Panc1 (cell line): ENCODE results near the gene TBC1D12. TPM values are rescaled to one million over a fixed set of nuclear protein-coding genes. Genes with fewer than 3 reads are reported as not detected.

ENCODE experiments used
- ATAC-seq: fragments of 200-7000 bp; cut with Tn5 transposase; 2 replicates; pipeline ENCODE4 v1.9.1; 2020; ENCODE audit warnings: mild to moderate bottlenecking, moderate library complexity
- BruUV-seq: library from RNA; stranded (reverse); fragments of 400-500 nt; replicated peaks from 2 replicates; lab custom pipeline; 2021; lab: Mats Ljungman, UMichigan
- CTCF ChIA-PET: fragments of 300-600 bp; sonication (Branson Sonifier 250); formaldehyde crosslinking; loops from one replicate; lab custom pipeline; 2022; ENCODE audit warnings: antibody characterized with exemption; lab: Charles Lee
- POLR2A ChIA-PET: fragments of 300-600 bp; sonication (Branson Sonifier 250); formaldehyde crosslinking; loops from one replicate; lab custom pipeline; 2022; ENCODE audit warnings: antibody characterized with exemption; lab: Charles Lee
- DNase-seq: peaks from one replicate; pipeline ENCODE4 v3.0.0-alpha.2; 2010; ENCODE audit warnings: low read depth, low spot score
- H3K27ac ChIP-seq: 2 replicates; pipeline ENCODE4 v1.5.1; 2011; ENCODE audit warnings: mild to moderate bottlenecking, low read length, inconsistent platforms
- H3K27me3 ChIP-seq: fragments of 200-500 bp; sonication (Bioruptor generic); 2 replicates; pipeline ENCODE4 v1.6.0; 2014; ENCODE audit warnings: low read length, inconsistent platforms; ENCODE audit not compliant: control insufficient read depth, insufficient read depth
- H3K36me3 ChIP-seq: fragments of 200-500 bp; sonication (Bioruptor generic); 2 replicates; pipeline ENCODE4 v1.5.1; 2014; ENCODE audit warnings: inconsistent platforms, mild to moderate bottlenecking, low read length, moderate library complexity; ENCODE audit not compliant: control insufficient read depth, insufficient read depth
- H3K4me1 ChIP-seq: 2 replicates; pipeline ENCODE4 v1.5.1; 2011; ENCODE audit warnings: inconsistent platforms, mild to moderate bottlenecking, low read length, moderate library complexity; ENCODE audit not compliant: control insufficient read depth, insufficient read depth
- H3K4me3 ChIP-seq, 2 experiments: 2 replicates each; pipeline ENCODE4 v1.5.1; 2011 to 2012; ENCODE audit warnings: low read depth in 2 of 2, low read length in 2 of 2, mild to moderate bottlenecking in 2 of 2, inconsistent platforms in 1 of 2, moderate library complexity in 1 of 2
- H3K9me3 ChIP-seq: fragments of 200-500 bp; sonication (Bioruptor generic); 2 replicates; pipeline ENCODE4 v1.5.1; 2014; ENCODE audit warnings: low read depth, mild to moderate bottlenecking, inconsistent platforms, low read length, moderate library complexity; ENCODE audit not compliant: control insufficient read depth, insufficient read depth
- POLR2AphosphoS5 ChIP-seq: IDR thresholded peaks from 2 replicates; pipeline ENCODE4 v1.6.1; 2012; ENCODE audit warnings: mild to moderate bottlenecking, low read depth, low read length, moderate library complexity
- SIN3A ChIP-seq: IDR thresholded peaks from 2 replicates; pipeline ENCODE4 v1.6.1; 2012; ENCODE audit warnings: low read depth, mild to moderate bottlenecking, low read length, moderate library complexity, borderline replicate concordance; ENCODE audit not compliant: insufficient read depth
- TCF7L2 ChIP-seq: IDR thresholded peaks from 2 replicates; pipeline ENCODE4 v1.6.1; 2011; ENCODE audit warnings: mild to moderate bottlenecking, low read depth, low read length, inconsistent platforms
- in situ Hi-C: cut with HindIII; loops from 2 replicates; pipeline ENCODE4 v1.10.0; 2016; ENCODE audit warnings: low sequenced_read_pairs, low pct_unique_long_range_greater_than_20kb
- intact Hi-C: fragments of 100-400 bp; cut with micrococcal nuclease; formaldehyde crosslinking; loops from one replicate; pipeline ENCODE4 v1.10.0; 2022; ENCODE audit not compliant: unreplicated experiment
- total RNA-seq: library from RNA; stranded (reverse); gene quantifications from one replicate; pipeline ENCODE4 v1.2.1, GENCODE V29; 2021; ENCODE audit not compliant: unreplicated experiment
- TF ChIP-seq, protein P1 (sequence below), 2 experiments: IDR thresholded peaks; 2 replicates each; pipeline ENCODE4 v1.6.1; 2011 to 2012; ENCODE audit warnings: low read depth in 2 of 2, control low read depth in 1 of 2, low read length in 1 of 2, mild to moderate bottlenecking in 1 of 2, moderate library complexity in 1 of 2; ENCODE audit not compliant: insufficient read depth in 1 of 2
- TF ChIP-seq, protein P2 (sequence below): fragments of 450-650 bp; IDR thresholded peaks from 2 replicates; pipeline ENCODE4 v1.5.1; 2017; ENCODE audit warnings: mild to moderate bottlenecking

TBC1D12 gene
- total RNA-seq, 1 experiment from 2014 or later: 23.7 TPM

DNA sequence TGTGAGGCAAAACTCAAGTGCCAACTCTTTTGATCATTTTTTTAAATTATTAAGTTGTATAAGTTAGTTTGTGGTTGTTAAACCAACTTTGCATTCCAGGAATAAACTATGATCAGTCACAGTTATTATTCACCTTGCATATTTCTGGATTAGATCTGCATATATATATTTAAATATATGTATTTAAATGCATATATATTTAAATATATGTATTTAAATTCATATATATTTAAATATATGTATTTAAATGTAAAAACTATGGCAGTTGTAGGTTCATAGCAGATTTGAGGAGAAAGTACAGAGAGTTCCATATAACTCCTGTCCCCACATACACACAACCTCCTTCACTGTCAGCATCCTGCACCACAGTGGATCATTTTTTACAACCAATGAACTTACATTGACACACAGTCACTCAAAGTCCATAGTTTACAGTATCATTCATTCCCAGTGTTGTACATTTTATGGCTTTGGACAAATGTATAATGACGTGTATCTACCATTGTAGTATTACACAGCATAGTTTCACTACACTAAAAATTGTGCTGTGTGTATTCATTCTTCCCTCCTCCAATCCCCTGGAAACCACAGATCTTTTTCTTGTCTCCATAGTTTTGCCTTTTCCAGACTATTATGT, 49.7 kb downstream of the TBC1D12 start:
- TF ChIP-seq SIN3A: no peak
- no peak for TF ChIP-seq TCF7L2
- no peak for TF ChIP-seq POLR2AphosphoS5
- TF ChIP-seq, protein P1, sequence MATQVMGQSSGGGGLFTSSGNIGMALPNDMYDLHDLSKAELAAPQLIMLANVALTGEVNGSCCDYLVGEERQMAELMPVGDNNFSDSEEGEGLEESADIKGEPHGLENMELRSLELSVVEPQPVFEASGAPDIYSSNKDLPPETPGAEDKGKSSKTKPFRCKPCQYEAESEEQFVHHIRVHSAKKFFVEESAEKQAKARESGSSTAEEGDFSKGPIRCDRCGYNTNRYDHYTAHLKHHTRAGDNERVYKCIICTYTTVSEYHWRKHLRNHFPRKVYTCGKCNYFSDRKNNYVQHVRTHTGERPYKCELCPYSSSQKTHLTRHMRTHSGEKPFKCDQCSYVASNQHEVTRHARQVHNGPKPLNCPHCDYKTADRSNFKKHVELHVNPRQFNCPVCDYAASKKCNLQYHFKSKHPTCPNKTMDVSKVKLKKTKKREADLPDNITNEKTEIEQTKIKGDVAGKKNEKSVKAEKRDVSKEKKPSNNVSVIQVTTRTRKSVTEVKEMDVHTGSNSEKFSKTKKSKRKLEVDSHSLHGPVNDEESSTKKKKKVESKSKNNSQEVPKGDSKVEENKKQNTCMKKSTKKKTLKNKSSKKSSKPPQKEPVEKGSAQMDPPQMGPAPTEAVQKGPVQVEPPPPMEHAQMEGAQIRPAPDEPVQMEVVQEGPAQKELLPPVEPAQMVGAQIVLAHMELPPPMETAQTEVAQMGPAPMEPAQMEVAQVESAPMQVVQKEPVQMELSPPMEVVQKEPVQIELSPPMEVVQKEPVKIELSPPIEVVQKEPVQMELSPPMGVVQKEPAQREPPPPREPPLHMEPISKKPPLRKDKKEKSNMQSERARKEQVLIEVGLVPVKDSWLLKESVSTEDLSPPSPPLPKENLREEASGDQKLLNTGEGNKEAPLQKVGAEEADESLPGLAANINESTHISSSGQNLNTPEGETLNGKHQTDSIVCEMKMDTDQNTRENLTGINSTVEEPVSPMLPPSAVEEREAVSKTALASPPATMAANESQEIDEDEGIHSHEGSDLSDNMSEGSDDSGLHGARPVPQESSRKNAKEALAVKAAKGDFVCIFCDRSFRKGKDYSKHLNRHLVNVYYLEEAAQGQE (IDR thresholded peaks at IDR 0.05; ENCODE audit: insufficient read depth in 1 of 2, low read depth in 2 of 2, low read length in 1 of 2): no peak
- TF ChIP-seq, protein P2, sequence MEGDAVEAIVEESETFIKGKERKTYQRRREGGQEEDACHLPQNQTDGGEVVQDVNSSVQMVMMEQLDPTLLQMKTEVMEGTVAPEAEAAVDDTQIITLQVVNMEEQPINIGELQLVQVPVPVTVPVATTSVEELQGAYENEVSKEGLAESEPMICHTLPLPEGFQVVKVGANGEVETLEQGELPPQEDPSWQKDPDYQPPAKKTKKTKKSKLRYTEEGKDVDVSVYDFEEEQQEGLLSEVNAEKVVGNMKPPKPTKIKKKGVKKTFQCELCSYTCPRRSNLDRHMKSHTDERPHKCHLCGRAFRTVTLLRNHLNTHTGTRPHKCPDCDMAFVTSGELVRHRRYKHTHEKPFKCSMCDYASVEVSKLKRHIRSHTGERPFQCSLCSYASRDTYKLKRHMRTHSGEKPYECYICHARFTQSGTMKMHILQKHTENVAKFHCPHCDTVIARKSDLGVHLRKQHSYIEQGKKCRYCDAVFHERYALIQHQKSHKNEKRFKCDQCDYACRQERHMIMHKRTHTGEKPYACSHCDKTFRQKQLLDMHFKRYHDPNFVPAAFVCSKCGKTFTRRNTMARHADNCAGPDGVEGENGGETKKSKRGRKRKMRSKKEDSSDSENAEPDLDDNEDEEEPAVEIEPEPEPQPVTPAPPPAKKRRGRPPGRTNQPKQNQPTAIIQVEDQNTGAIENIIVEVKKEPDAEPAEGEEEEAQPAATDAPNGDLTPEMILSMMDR: no peak
- POLR2A ChIA-PET: interaction anchor here (0.6 kb wide), 1 partner anchor 829 kb away, joined by 12 read pairs; no protein-coding TSS in a partner anchor
- H3K27me3 ChIP-seq: no peaks in the 10 kb centered on the region

DNA sequence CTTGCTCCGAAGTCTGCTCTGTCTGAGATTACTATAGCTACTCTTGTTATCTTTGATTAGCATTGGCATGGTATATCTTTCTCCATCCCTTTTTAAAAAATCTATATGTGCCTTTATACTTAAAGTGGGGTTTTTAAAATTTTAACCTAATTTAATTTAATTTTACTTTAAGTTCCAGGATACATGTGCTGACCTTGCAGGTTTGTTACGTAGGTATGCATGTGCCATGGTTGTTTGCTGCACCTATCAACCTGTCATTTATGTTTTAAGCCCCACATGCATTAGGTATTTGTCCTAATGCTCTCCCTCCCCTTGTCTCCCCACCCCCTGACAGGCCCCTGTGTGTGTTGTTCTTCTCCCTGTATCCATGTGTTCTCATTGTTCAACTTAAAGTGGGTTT, 54.6 kb downstream of the TBC1D12 start:
- ChIA-PET POLR2A (interaction anchor here (0.6 kb wide), 1 partner anchor 30 kb away, joined by 7 read pairs; no protein-coding TSS in a partner anchor), CTCF (interaction anchor here (0.6 kb wide), 1 partner anchor 107 kb away, joined by 3 read pairs; no protein-coding TSS in a partner anchor)
- no peak overlapping the region for H3K27ac ChIP-seq
- H3K4me1 ChIP-seq: no peaks in the 10 kb centered on the region
- in situ Hi-C loops: no loop called here
- no peaks in the 10 kb centered on the region for H3K27me3 ChIP-seq
- no peaks in the 10 kb centered on the region for H3K36me3 ChIP-seq
- BruUV-seq: no TSS peak
- TF ChIP-seq SIN3A (no peak), TCF7L2 (no peak), POLR2AphosphoS5 (no peak)
- TF ChIP-seq, protein P2: no peak
- TF ChIP-seq, protein P1 (IDR thresholded peaks at IDR 0.05; ENCODE audit: insufficient read depth in 1 of 2, low read depth in 2 of 2, low read length in 1 of 2): no peak
- H3K4me3 ChIP-seq: no peak overlapping the region
- no peaks in the 10 kb centered on the region for H3K9me3 ChIP-seq
- intact Hi-C loops: no loop called here
- no peak for DNase-seq
- ATAC-seq: no peak

More for the DNA sequence above, 49.7 kb downstream of the TBC1D12 start:
- no peaks in the 10 kb centered on the region; the same call in 1 of the 2 replicates for H3K36me3 ChIP-seq
- H3K4me3 ChIP-seq: no peak overlapping the region
- ATAC-seq: no peak
- in situ Hi-C loops: no loop called here
- no peak for DNase-seq
- H3K27ac ChIP-seq: no peak overlapping the region
- H3K9me3 ChIP-seq: no peaks in the 10 kb centered on the region; the same call in 1 of the 2 replicates
- intact Hi-C loops: no loop called here
- no peaks in the 10 kb centered on the region for H3K4me1 ChIP-seq
- CTCF ChIA-PET: no interaction called here
- BruUV-seq: no TSS peak
